ENCODE results near the gene LRRC74A. TPM values are rescaled to one million over a fixed set of nuclear protein-coding genes. Genes with fewer than 3 reads are reported as not detected.
A peak's percentile ranks its signal among the peaks of the same experiment; 100 is the strongest.

Gene LRRC74A
- total RNA-seq, 1 experiment from 2014 or later = not detected

GRCh38 chr14:76832503-76832988, 6.3 kb downstream of the LRRC74A start:
- Mint-ChIP-seq H3K4me3 (ENCODE audit: low read depth, unreplicated experiment) (no peak overlapping the region), H3K27ac (ENCODE audit: unreplicated experiment) (no peak overlapping the region), H3K4me1 (ENCODE audit: low read depth, unreplicated experiment) (peaks cover 27% of the 10 kb centered on the region), H3K9me3 (ENCODE audit: low read depth, unreplicated experiment) (no peaks in the 10 kb centered on the region), H3K27me3 (ENCODE audit: unreplicated experiment) (peaks cover 23% of the 10 kb centered on the region), H3K36me3 (ENCODE audit: insufficient read depth, unreplicated experiment) (no peaks in the 10 kb centered on the region)
- CTCF ChIA-PET = no interaction called here
- TF ChIP-seq CTCF (IDR thresholded peaks at IDR 0.05; ENCODE audit: unreplicated experiment) = no peak
- no TSS peak for BruUV-seq (replicated peaks)
- DNase-seq = no peak
- intact Hi-C loops (cut with micrococcal nuclease; ENCODE audit: unreplicated experiment) = no loop called here

- Mint-ChIP-seq H3K4me1 (ENCODE audit: low read depth, unreplicated experiment) (peaks cover 22% of the 10 kb centered on the region), H3K27ac (ENCODE audit: unreplicated experiment) (no peak overlapping the region), H3K36me3 (ENCODE audit: insufficient read depth, unreplicated experiment) (no peaks in the 10 kb centered on the region), H3K4me3 (ENCODE audit: low read depth, unreplicated experiment) (no peak overlapping the region), H3K27me3 (ENCODE audit: unreplicated experiment) (peaks cover 18% of the 10 kb centered on the region), H3K9me3 (ENCODE audit: low read depth, unreplicated experiment) (no peaks in the 10 kb centered on the region)
- no TSS peak for BruUV-seq (replicated peaks)
- no peak for TF ChIP-seq CTCF (IDR thresholded peaks at IDR 0.05; ENCODE audit: unreplicated experiment)
- intact Hi-C loops (cut with micrococcal nuclease; ENCODE audit: unreplicated experiment) = no loop called here
- CTCF ChIA-PET = no interaction called here
- DNase-seq = no peak
Observed at GRCh38 chr14:76833011-76833410, 6.8 kb downstream of the LRRC74A start.

DNA sequence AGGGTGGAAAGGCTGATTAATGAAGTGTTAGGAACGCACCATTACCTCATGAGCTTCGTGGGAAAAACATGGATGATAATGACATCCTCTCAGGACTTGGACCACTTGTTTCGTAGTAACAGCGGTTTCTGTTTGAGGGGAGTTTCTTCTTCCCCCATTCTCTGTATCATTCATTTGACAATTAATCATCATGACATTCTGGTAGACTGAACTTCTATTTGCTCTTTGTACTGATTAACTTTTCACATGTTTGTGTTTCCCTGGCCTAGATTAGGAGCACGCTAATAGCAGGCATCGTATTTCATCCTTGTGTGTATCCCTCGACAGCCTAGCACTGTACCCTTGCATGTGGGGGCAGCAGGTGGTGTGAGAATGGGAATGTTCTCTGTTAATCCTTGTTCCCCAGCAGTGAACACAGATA, 8.0 kb downstream of the LRRC74A start:
- no peak overlapping the region for H3K27ac Mint-ChIP-seq (ENCODE audit: unreplicated experiment)
- H3K4me1 Mint-ChIP-seq (ENCODE audit: low read depth, unreplicated experiment) = peaks cover 19% of the 10 kb centered on the region
- H3K27me3 Mint-ChIP-seq (ENCODE audit: unreplicated experiment) = peaks cover 6% of the 10 kb centered on the region

DNA sequence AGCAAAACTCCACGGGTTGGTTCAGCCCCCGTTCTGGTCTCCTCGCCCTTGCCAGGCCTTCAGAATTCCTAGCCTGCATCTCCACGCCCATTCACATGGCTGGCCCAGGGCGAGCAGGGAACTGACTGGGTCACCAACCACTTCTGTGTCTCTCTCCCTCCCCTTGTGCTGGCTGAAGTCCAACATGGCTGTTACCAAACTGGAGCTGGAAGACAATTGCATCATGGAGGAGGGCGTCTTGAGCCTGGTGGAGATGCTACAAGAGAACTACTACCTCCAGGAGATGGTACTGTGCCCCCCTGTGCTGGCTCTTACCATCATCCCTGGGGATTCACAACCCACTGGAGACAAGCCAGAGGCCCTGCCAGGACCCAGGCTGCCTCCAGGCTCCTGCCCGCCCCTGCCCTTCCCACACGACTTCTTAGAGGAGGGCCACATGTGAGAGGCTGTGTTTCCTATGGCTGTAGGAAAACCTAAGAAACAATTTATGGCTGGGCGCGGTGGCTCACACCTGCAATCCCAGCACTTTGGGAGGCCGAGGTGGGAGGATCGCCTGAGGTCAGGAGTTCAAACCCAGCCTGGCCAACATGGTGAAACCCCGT, 9.9 kb downstream of the LRRC74A start:
- Mint-ChIP-seq H3K36me3 (ENCODE audit: insufficient read depth, unreplicated experiment) (no peaks in the 10 kb centered on the region), H3K27me3 (ENCODE audit: unreplicated experiment) (no peaks in the 10 kb centered on the region)

More for the DNA sequence above, 8.0 kb downstream of the LRRC74A start:
- no peaks in the 10 kb centered on the region for H3K36me3 Mint-ChIP-seq (ENCODE audit: insufficient read depth, unreplicated experiment)
- intact Hi-C loops (cut with micrococcal nuclease; ENCODE audit: unreplicated experiment) = no loop called here
- peak; percentile 30 for DNase-seq
- CTCF ChIA-PET = interaction anchor here (0.7 kb wide), 1 partner anchor 195 kb away, joined by 3 read pairs; no protein-coding TSS in a partner anchor
- peak overlapping the region; percentile 21 for H3K4me3 Mint-ChIP-seq (ENCODE audit: low read depth, unreplicated experiment)
- TF ChIP-seq CTCF (IDR thresholded peaks at IDR 0.05; ENCODE audit: unreplicated experiment) = no peak
- no peaks in the 10 kb centered on the region for H3K9me3 Mint-ChIP-seq (ENCODE audit: low read depth, unreplicated experiment)
- BruUV-seq (replicated peaks) = no TSS peak

More for the DNA sequence above, 9.9 kb downstream of the LRRC74A start:
- TF ChIP-seq CTCF (IDR thresholded peaks at IDR 0.05; ENCODE audit: unreplicated experiment) = no peak
- no peak overlapping the region for H3K4me3 Mint-ChIP-seq (ENCODE audit: low read depth, unreplicated experiment)
- BruUV-seq (replicated peaks) = no TSS peak
- DNase-seq = peak; percentile 15
- H3K4me1 Mint-ChIP-seq (ENCODE audit: low read depth, unreplicated experiment) = peaks cover 19% of the 10 kb centered on the region
- intact Hi-C loops (cut with micrococcal nuclease; ENCODE audit: unreplicated experiment) = no loop called here
- CTCF ChIA-PET = no interaction called here
- no peak overlapping the region for H3K27ac Mint-ChIP-seq (ENCODE audit: unreplicated experiment)
- no peaks in the 10 kb centered on the region for H3K9me3 Mint-ChIP-seq (ENCODE audit: low read depth, unreplicated experiment)

Data from Calu3 (cell line).